Natural killer cell (primary cell): ENCODE data around the gene MTFP1. TPM values are rescaled to one million over a fixed set of nuclear protein-coding genes. Genes with fewer than 3 reads are reported as not detected.
A peak's percentile ranks its signal among the peaks of the same experiment; 100 is the strongest.

Experiments
- ATAC-seq, 3 donors: fragments of 150-1000 bp in 2 of 3; fragments of 200-7000 bp in 1 of 3; cut with Tn5 transposase; 1 replicate in 1 of 3; 2 replicates in 2 of 3; pipeline ENCODE4 v1.10.0; 2021; ENCODE audit warnings: mild to moderate bottlenecking in 2 of 3, moderate library complexity in 2 of 3
- DNase-seq, 2 donors: peaks; one replicate each; pipeline versions ENCODE4 v3.0.0 to v3.0.0-alpha.2; 2013 to 2021; ENCODE audit warnings: mixed read lengths in 1 of 2
- H3K27ac ChIP-seq: one replicate; pipeline ENCODE4 v1.5.1; 2013; ENCODE audit warnings: mild to moderate bottlenecking, low read length
- H3K27me3 ChIP-seq: one replicate; pipeline ENCODE4 v1.6.1; 2013; ENCODE audit warnings: low read length; ENCODE audit not compliant: control insufficient read depth, insufficient read depth
- H3K36me3 ChIP-seq: one replicate; pipeline ENCODE4 v1.6.1; 2013; ENCODE audit warnings: low read length; ENCODE audit not compliant: control insufficient read depth, insufficient read depth
- H3K4me1 ChIP-seq: one replicate; pipeline ENCODE4 v1.6.1; 2013; ENCODE audit warnings: low read length; ENCODE audit not compliant: control insufficient read depth, insufficient read depth
- H3K4me3 ChIP-seq: one replicate; pipeline ENCODE4 v1.5.1; 2013; ENCODE audit warnings: low read length
- H3K9me3 ChIP-seq: one replicate; pipeline ENCODE4 v1.6.1; 2013; ENCODE audit warnings: low read length; ENCODE audit not compliant: control insufficient read depth, insufficient read depth
- H3K27ac Mint-ChIP-seq, 2 donors: one replicate each; pipeline ENCODE4 v1.8.0; 2022; ENCODE audit warnings: mild to moderate bottlenecking in 2 of 2, mixed read lengths in 2 of 2, moderate library complexity in 1 of 2
- H3K27me3 Mint-ChIP-seq, 2 donors: one replicate each; pipeline ENCODE4 v1.8.0; 2022; ENCODE audit warnings: low read depth in 2 of 2, mixed read lengths in 2 of 2
- H3K36me3 Mint-ChIP-seq: one replicate; pipeline ENCODE4 v1.8.0; 2022; ENCODE audit warnings: mixed read lengths
- H3K4me1 Mint-ChIP-seq, 2 donors: one replicate each; pipeline ENCODE4 v1.8.0; 2022; ENCODE audit warnings: mixed read lengths in 2 of 2
- H3K4me3 Mint-ChIP-seq: one replicate; pipeline ENCODE4 v1.8.0; 2022; ENCODE audit warnings: mild to moderate bottlenecking, moderate library complexity, mixed read lengths
- H3K9me3 Mint-ChIP-seq, 2 donors: one replicate each; pipeline ENCODE4 v1.8.0; 2022; ENCODE audit warnings: mixed read lengths in 2 of 2
- WGBS: methylation state at CpG from one replicate; pipeline ENCODE4 v1.1.7; 2013; ENCODE audit warnings: missing lambda C conversion rate; ENCODE audit not compliant: insufficient coverage; 5-methylcytosine and 5-hydroxymethylcytosine counted together
- intact Hi-C: fragments of 100-400 bp; cut with micrococcal nuclease; formaldehyde crosslinking; loops from one replicate; pipeline ENCODE4 v1.14.2; 2022
- total RNA-seq, 4 donors: library from RNA; stranded (reverse); fragments of 120-200 nt in 1 of 4; gene quantifications; one replicate each; pipeline versions ENCODE4 v1.2.3 to v1.2.4, GENCODE V29; 2013 to 2022
- TF ChIP-seq, protein P1 (sequence below): fragments of 200-600 bp; IDR thresholded peaks from one replicate; pipeline ENCODE4 v1.8.0; 2022; ENCODE audit warnings: antibody characterized with exemption

MTFP1 gene
- total RNA-seq, 3 donors from 2014 or later (not counting 1 experiment from before 2014, with no cell fraction given), result 15.7 to 17.5 (median 17.2) TPM

DNA sequence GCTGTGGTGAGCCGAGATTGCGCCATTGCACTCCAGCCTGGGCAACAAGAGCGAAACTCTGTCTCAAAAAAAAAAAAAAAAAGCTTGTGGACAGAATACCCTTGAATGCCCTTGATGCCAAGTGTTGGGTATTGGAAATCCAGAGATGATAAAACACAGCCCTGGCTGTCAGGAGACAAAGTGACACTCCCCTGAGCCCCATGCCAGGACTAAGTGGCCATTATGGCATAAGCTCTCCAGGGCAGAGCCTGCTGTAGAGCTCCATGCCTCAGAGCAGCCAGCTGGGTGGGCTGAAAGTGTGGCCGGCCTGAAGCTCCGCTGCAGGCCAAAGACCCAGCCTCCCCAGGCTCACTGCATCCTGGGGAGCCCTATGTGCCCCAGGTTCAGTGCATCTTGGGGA lies 43.2 kb upstream of the MTFP1 start:
- no peak overlapping the region for H3K27ac ChIP-seq
- DNase-seq, result no peak
- H3K27me3 ChIP-seq, result no peaks in the 10 kb centered on the region
- no peak overlapping the region for H3K4me3 ChIP-seq
- Mint-ChIP-seq H3K9me3 (no peaks in the 10 kb centered on the region), H3K4me1 (peaks cover 2 to 3% of the 10 kb centered on the region in 2 donors), H3K4me3 (no peak overlapping the region), H3K27ac (no peak overlapping the region), H3K36me3 (no peaks in the 10 kb centered on the region), H3K27me3 (peaks cover 0 to 1% of the 10 kb centered on the region in 2 donors)
- no peaks in the 10 kb centered on the region for H3K9me3 ChIP-seq
- 92% methylated on average over 5 of the region's 5 CpGs for WGBS
- TF ChIP-seq, protein P1, sequence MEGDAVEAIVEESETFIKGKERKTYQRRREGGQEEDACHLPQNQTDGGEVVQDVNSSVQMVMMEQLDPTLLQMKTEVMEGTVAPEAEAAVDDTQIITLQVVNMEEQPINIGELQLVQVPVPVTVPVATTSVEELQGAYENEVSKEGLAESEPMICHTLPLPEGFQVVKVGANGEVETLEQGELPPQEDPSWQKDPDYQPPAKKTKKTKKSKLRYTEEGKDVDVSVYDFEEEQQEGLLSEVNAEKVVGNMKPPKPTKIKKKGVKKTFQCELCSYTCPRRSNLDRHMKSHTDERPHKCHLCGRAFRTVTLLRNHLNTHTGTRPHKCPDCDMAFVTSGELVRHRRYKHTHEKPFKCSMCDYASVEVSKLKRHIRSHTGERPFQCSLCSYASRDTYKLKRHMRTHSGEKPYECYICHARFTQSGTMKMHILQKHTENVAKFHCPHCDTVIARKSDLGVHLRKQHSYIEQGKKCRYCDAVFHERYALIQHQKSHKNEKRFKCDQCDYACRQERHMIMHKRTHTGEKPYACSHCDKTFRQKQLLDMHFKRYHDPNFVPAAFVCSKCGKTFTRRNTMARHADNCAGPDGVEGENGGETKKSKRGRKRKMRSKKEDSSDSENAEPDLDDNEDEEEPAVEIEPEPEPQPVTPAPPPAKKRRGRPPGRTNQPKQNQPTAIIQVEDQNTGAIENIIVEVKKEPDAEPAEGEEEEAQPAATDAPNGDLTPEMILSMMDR, result no peak
- H3K4me1 ChIP-seq, result peaks cover 9% of the 10 kb centered on the region
- H3K36me3 ChIP-seq, result no peaks in the 10 kb centered on the region
- ATAC-seq, result no peak
- intact Hi-C loops, result no loop called here

DNA sequence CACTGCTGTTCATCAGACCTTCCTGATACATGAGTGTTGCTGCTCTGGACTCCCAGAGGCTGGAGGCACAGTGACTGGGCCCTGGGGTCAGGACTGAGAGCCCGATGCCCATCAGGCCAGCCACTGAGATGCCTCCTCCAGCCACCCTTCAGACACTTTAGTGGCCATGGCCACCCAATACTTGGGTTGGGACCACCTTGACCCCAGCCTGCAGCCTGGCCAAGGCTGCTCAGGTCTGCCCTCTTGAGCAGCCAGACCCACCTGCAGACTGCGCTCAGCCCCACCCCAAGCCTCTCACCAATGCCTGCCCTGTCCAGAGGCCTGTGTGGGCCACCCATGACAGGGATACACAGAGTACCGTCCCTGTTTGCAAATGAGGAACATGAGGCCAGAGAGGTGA lies 42.5 kb upstream of the MTFP1 start:
- 69% methylated on average over 3 of the region's 3 CpGs for WGBS
- H3K27ac Mint-ChIP-seq, result no peak overlapping the region

DNA sequence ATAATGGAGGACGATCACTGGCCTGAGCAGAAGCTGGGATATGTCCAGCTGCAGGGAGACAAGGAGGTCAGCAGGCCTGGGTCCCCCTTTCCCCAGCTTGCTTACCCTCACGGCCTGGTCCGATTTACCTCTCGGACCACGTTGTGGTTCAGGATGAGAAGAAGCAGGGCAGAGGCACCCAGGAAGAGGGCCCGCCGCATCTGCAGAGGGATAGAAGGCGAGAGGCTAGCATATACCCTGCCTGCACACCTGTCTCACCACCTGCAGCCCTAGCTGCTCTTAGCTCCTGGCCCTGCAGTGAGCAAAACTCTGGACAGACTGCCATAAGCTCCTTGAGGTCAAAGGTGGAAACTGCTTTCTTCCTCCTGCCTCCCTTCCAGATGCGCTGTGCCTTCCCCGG lies 39.6 kb upstream of the MTFP1 start:
- intact Hi-C loops, result no loop called here
- Mint-ChIP-seq H3K9me3 (no peaks in the 10 kb centered on the region), H3K27me3 (peaks cover 0 to 5% of the 10 kb centered on the region in 2 donors), H3K27ac (no peak overlapping the region), H3K4me1 (peaks cover 5 to 6% of the 10 kb centered on the region in 2 donors), H3K36me3 (no peaks in the 10 kb centered on the region), H3K4me3 (peak overlapping the region; percentile 52)
- TF ChIP-seq, protein P1, result no peak
- peaks cover 12% of the 10 kb centered on the region for H3K4me1 ChIP-seq
- 96% methylated on average over 10 of the region's 10 CpGs for WGBS
- H3K27me3 ChIP-seq, result no peaks in the 10 kb centered on the region
- no peak overlapping the region for H3K27ac ChIP-seq
- DNase-seq (no peak), ATAC-seq (no peak)
- no peak overlapping the region for H3K4me3 ChIP-seq
- H3K9me3 ChIP-seq, result no peaks in the 10 kb centered on the region
- no peaks in the 10 kb centered on the region for H3K36me3 ChIP-seq

More for the DNA sequence above, 42.5 kb upstream of the MTFP1 start:
- TF ChIP-seq, protein P1, result no peak
- intact Hi-C loops, result no loop called here
- ATAC-seq, result no peak
- Histone ChIP-seq H3K36me3 (no peaks in the 10 kb centered on the region), H3K4me3 (no peak overlapping the region), H3K4me1 (peaks cover 12% of the 10 kb centered on the region), H3K9me3 (no peaks in the 10 kb centered on the region), H3K27me3 (no peaks in the 10 kb centered on the region), H3K27ac (no peak overlapping the region)
- Mint-ChIP-seq H3K36me3 (no peaks in the 10 kb centered on the region), H3K27me3 (peaks cover 0 to 5% of the 10 kb centered on the region in 2 donors), H3K4me1 (peaks cover 5 to 6% of the 10 kb centered on the region in 2 donors), H3K4me3 (no peak overlapping the region), H3K9me3 (no peaks in the 10 kb centered on the region)
- no peak for DNase-seq

DNA sequence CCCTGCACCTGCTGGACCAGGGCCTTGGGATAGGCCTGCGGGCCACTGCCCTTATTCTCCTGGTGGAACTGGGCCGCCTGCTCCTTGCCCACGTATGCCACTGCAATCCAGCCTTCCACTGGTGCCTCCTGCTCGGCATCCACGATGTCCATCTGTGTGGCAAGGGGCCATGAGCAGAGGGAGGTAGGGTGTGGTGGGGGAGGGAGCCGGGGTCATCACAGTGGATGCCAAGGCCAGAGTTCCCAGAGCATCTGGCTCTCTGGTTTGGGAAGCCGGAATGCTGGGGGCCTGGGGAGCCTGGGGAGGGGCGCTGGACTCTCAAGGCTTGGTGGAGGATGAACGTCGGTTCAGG lies 39.0 kb upstream of the MTFP1 start:
- peaks cover 12% of the 10 kb centered on the region for H3K4me1 ChIP-seq
- H3K27me3 Mint-ChIP-seq, result peaks cover 0 to 5% of the 10 kb centered on the region in 2 donors
- H3K36me3 Mint-ChIP-seq, result no peaks in the 10 kb centered on the region
- peaks cover 5 to 6% of the 10 kb centered on the region in 2 donors for H3K4me1 Mint-ChIP-seq
- TF ChIP-seq, protein P1, result no peak
- H3K4me3 Mint-ChIP-seq, result peak overlapping the region; percentile 52
- peak overlapping the region; percentile 9 for H3K4me3 ChIP-seq
- H3K9me3 ChIP-seq, result no peaks in the 10 kb centered on the region
- DNase-seq (no peak), ATAC-seq (no peak)
- no peak overlapping the region for H3K27ac ChIP-seq
- H3K36me3 ChIP-seq, result no peaks in the 10 kb centered on the region
- H3K27ac Mint-ChIP-seq, result peak overlapping the region in 1 of 2 donors; percentile 76
- intact Hi-C loops, result no loop called here
- WGBS, result 39% methylated on average over 10 of the region's 10 CpGs
- no peaks in the 10 kb centered on the region for H3K27me3 ChIP-seq
- H3K9me3 Mint-ChIP-seq, result no peaks in the 10 kb centered on the region
